H1 (cell line): ENCODE measurements around the gene HELT. TPM values are rescaled to one million over a fixed set of nuclear protein-coding genes. Genes with fewer than 3 reads are reported as not detected.

ENCODE experiments used
- CTBP2 ChIP-seq: IDR thresholded peaks from 2 replicates; pipeline ENCODE4 v1.7.0; 2011; ENCODE audit warnings: borderline replicate concordance, mild to moderate bottlenecking, moderate library complexity, mixed read lengths, low read length; ENCODE audit not compliant: insufficient read depth, insufficient read length
- EZH2 ChIP-seq: fragments of 200-600 bp; sonication (generic); IDR thresholded peaks from 2 replicates; pipeline ENCODE4 v1.7.1; 2012; ENCODE audit warnings: low read depth, mild to moderate bottlenecking, moderate library complexity, low read length, inconsistent platforms; ENCODE audit not compliant: severe bottlenecking
- JUN ChIP-seq: IDR thresholded peaks from 2 replicates; pipeline ENCODE4 v1.6.1; 2011; ENCODE audit warnings: low read depth, mild to moderate bottlenecking, improper control_type of control experiment, low read length
- SRF ChIP-seq: IDR thresholded peaks from 2 replicates; pipeline ENCODE4 v1.6.1; 2011; ENCODE audit warnings: mild to moderate bottlenecking, low read depth, low read length, moderate library complexity
- polyA plus RNA-seq, 7 experiments: library from polyadenylated mRNA; depleted of rRNA in 3 of 7; stranded (reverse) in 5 of 7; unstranded in 2 of 7; fragments of >200 nt in 5 of 7; fragments of 200-250 nt in 2 of 7; gene quantifications; 1 replicate in 5 of 7; 2 replicates in 1 of 7; 4 replicates in 1 of 7; pipeline versions ENCODE4 v1.2.1 to v1.2.3, GENCODE V29; 2011 to 2013; ENCODE audit warnings: missing spikeins in 2 of 7, mixed read lengths in 2 of 7
- total RNA-seq: library from RNA; stranded (reverse); fragmentation: NEBNext Ultra II Directional; extraction: Animal tissue kit (Norgen Biotek cat#: 25700); gene quantifications from 2 replicates; pipeline ENCODE4 v1.2.1, GENCODE V29; 2021

HELT gene
- total and polyA plus RNA-seq, 2 of the 8 experiments (the other 6 are each of a cell fraction or from before 2014, with no cell fraction given) = 0.32 to 0.35 TPM

GRCh38 chr4:185019456-185020292 is 1.4 kb downstream of the HELT start (continued):
- TF ChIP-seq SRF (no peak), JUN (no peak), EZH2 (peak; percentile 66), CTBP2 (peak; percentile 36)
- TF ChIP-seq, all 59 proteins: peak for 4
